CD4-positive, alpha-beta T cell treated with Interferon alpha-2 for 1 hour (primary cell): ENCODE results near the gene IMMP2L.
A peak's percentile ranks its signal among the peaks of the same experiment; 100 is the strongest.
"Not testable (repeated sequence)": the region's sequence is repeated elsewhere in the genome, so short reads cannot be mapped to it uniquely, and the experiment has no call there.

Source experiments
- DNase-seq, 2 donors: peaks; one replicate each; pipeline ENCODE4 v3.0.0-alpha.2; 2020 to 2022

Gene IMMP2L

DNA sequence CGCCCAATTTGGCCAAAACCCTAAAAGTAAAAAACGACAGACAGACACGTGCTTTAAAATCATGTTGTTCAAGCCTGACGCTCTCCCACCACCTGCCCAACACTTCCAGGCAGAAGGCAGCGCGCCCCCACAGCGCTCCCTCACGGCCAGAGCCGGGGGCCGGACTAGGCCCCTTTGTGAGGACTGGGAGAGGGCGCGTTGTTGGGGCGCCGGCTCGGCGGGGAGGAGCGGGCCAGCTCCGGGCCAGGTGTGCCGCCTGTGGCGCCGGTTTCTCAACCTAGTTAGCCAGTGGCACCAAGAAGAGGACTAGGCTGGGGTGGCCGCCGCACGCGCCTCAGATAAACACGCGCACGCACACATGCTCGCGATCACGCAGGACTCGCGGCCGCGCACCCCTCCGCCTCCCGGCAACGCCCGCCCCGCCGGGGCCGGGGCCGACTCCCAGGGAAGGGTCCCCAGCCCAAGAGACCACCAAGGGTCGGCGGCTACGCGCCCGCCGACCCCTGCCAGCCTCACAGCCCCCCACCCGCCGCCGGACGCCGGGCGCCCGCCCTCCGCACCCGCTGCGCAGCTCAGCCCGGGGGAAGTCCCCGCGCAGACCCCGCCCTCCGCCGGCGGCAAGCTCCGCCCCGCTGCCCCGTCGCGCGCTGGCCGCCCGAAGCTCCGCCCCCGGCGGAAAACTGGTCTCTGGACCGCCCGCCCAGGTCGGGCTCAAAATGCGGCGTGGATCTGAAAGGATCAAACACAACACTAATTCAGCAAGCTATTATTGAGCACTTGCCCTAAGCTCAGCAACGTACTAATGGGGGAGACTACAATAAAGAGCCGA, at the start of gene IMMP2L:
Gene IMMP2L (minus strand): TSS at position 589 of the 829 bp plus-strand sequence.
- DNase-seq, result peak; percentile 87 to 94

DNA sequence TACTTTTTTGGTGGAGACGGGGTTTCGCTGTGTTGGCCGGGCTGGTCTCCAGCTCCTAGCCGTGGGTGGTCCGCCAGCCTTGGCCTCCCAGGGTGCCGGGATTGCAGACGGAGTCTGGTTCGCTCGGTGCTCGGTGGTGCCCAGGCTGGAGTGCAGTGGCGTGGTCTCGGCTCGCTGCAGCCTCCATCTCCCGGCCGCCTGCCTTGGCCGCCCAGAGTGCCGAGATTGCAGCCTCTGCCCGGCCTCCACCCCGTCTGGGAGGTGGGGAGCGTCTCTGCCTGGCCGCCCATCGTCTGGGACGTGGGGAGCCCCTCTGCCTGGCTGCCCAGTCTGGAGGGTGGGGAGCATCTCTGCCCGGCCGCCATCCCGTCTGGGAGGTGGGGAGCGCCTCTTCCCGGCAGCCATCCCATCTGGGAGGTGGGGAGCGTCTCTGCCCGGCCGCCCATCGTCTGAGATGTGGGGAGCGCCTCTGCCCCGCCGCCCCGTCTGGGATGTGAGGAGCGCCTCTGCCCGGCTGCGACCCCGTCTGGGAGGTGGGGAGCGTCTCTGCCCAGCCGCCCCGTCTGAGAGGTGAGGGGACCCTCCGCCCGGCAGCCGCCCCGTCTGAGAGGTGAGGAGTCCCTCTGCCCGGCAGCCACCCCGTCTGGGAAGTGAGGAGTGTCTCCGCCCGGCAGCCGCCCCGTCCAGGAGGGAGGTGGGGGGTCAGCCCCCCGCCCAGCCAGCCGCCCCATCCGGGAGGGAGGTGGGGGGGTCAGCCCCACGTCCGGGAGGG, 47.4 kb upstream of the IMMP2L start:
- DNase-seq, result not testable (repeated sequence)

DNA sequence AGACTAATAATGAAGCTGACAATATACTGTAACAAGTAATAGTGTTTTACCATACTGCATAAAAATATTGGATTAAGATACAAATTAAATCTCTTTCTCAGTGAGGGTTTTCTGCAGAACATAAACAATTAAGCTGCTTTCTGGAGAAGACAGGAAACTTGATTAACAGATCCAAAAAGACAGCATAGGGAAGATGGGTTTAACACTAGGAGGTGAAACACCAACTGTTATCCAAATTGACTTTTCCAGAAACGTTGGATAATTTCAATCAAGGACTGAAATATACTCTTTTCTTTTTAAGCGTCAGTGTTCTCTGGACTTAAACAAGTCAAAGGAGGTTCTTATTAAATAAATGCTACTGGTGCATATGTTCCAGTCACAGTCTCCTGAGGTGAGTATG, 45.3 kb upstream of the IMMP2L start:
- DNase-seq, result no peak

DNA sequence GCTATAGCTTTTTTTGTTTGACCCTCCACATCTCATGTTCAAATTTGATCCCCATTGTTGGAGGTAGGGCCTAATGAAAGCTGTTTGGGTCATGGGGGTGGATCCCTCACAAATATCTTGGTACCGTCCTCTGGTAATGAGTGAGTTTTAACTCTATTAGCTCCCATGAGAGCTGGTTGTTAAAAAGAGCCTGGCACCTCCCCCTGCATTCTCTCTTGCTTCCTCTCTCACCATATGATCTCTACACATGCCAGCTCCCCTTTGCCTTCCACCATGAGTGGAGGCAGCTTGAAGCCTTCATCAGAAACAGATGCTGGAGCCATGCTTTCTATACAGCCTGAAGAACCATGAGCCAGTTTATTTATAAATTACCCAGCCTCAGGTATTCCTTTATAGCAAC, 43.0 kb upstream of the IMMP2L start:
- DNase-seq, result no peak

DNA sequence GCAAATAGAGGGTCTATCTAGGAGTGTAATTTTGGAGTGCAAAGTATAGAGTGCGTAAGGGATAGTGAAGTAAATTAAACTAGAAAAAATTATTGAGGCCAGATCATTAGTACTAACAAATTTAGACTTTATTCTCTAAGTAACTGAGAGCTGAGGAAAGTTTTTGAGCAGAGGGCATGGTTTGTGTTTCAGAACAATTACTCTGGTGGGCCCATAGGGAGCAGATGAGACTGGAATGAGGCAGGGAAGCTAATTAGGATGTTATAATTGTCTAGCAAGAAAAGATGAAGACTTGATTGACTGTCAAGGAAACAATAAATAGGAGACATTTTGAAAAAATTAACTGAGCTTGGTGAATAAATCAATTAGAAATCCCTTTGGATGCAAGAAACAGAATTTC, 37.8 kb upstream of the IMMP2L start:
- no peak for DNase-seq

DNA sequence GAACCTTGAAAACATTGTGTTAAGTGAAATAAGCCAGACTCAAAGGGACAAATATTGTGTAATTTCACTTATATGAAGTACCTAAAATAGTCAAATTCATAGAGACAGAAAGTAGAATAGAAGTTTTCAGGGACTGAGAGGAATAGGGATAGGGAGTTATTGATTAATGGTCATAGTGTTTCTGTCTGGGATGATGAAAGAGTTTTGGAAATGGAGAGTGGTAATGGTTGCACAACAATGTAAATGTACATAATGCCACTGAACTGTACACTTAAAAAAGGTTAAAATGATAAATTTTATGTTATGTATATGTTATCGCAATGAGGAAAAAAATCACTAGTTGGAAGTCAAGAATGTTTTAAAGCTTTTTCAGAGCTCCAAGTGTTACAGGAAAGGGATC, 33.5 kb upstream of the IMMP2L start:
- DNase-seq, result no peak

DNA sequence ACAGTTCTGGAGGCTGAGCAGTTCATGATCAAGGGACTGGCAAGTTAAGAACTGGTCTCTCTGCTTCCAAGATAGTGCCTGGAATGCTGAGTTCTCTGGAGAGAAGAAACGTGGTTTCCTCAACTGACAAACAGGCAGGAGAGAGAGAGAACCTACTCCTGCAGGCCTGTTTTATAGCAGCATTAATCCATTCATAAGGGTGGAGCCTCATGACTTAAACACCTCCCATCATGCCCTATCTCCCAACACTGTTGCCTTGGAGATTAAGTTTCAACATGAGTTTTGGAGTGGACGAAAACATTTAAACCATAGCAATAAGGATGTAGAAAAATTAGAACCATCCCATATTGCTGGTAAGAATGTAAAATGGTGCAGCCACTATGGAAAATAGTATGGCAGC, 32.3 kb upstream of the IMMP2L start:
- no peak for DNase-seq

DNA sequence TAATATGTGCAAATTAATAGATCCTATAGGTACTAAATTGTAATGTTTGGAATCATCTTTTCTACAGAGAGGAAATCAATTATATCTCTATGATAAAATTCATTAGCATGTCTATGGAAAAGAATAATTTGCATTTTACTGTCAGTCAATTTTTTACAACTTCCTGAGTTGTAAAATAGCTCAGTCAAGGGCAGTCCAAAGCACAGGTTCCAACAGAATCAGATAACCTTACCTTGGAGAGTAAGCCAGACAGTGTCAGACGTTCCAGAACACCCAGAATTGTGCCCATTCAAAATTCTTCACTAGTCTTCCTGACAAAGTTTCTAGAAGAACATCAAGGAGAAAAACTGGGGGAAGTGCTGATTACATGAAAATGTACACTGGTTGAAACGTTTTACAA, 31.1 kb upstream of the IMMP2L start:
- DNase-seq, result no peak

DNA sequence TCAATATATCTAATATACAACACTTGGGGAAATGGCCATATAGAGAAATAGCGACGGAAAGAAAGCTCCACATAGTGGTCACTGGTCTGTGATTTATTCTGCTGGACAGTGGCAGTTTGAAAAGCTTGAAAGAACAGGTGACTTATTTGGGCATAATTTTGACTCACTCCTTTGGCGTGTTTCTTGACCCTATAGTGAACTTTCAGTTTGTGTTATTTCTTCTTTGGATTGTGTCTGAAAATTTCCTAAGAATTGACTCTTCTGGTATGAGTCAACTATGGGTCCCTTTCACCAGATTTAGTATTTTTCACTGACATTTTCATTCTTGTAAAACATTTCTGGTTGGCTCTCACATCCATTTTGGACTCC, 25.8 kb upstream of the IMMP2L start:
- DNase-seq, result no peak

DNA sequence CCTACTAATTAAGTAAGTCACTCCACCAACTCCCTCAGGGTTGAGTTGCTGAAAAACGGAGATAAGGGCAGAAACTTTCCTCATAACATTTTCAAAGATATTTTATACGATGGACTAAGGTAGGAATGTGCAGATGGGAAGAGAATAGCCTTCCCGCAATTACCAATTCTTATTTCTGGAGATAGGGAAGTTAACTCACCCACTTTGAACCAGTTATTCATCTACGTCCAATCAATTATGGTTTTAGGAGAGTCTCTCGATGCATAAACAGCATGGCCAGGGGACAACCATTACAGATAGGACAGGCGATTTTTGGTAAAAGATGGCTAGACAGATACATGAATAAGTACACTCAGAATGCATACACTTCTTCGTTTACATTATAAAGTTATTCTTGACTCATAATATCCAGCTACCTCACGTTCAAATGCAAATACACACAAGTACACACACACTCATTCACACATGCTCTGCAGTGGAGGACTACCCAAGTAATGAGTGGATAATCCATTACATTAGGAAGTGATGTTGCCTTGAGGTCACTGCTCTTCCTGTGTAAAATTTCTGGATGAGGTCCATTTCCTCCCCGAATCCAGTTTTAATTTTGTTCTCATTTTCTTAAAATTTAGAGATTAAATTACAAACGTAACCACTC, 25.2 kb upstream of the IMMP2L start:
- no peak for DNase-seq

DNA sequence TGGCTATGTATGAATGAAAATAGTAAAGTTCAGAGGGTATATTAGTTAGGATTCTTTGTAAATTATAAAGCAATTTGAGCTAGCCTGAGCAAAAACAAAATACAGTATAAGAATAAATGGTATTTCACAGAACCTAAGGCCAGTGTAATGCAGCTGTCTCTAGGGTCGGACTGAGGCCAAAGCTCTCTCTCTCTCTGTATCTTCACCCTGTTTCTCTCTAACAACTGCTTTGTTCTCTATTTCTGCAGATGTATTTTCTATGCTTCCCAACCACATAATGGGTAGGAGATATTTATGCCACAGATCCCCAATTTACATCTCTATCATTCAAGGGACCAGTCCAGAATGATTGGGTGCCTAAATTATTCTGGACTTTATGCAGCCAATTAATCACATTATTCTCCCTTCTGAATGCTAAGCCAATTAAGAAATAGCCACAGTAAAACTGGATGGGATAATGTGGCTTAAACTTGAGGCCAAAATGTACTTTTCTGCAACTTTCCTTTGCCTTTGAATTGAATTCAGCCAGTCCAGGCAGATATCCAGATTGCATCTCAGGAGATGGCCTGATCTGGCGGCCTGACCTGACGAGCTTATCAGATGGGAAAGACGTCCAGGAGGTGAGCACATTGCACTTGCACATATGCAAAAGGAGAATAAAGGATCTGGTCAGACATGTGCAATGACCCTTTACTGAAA, 24.6 kb upstream of the IMMP2L start:
- DNase-seq, result no peak

DNA sequence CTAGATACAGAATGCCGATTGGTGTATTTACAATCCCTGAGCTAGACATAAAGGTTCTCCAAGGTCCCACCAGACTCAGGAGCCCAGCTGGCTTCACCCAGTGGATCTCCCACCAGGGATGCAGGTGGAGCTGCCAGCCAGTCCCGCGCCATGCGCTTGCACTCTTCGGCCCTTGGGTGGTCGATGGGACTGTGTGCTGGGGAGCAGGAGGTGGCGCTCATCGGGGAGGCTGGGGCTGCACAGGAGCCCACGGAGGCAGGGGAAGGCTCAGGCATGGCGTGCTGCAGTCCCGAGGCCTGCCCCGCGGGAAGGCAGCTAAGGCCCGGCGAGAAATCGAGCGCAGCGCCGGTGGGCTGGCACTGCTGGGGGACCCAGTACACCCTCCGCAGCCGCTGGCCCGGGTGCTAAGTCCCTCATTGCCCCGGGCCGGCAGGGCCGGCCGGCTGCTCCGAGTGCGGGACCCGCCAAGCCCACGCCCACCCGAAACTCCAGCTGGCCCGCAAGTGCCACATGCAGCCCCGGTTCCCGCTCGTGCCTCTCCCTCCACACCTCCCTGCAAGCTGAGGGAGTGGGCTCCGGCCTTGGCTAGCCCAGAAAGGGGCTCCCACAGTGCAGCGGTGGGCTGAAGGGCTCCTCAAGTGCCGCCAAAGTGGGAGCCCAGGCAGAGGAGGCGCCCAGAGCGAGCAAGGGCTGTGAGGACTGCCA, 19.6 kb upstream of the IMMP2L start:
- not testable (repeated sequence) for DNase-seq

DNA sequence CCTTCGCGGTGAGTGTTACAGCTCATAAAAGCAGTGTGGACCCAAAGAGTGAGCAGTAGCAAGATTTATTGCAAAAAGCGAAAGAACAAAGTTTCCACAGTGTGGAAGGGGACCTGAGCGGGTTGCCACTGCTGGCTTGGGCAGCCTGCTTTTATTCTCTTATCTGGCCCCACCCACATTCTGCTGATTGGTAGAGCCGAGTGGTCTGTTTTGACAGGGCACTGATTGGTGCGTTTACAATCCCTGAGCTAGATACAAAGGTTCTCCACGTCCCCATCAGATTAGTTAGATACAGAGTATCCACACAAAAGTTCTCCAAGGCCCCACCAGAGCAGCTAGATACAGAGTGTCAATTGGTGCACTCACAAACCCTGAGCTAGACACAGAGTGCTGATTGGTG, 18.9 kb upstream of the IMMP2L start:
- DNase-seq, result not testable (repeated sequence)

DNA sequence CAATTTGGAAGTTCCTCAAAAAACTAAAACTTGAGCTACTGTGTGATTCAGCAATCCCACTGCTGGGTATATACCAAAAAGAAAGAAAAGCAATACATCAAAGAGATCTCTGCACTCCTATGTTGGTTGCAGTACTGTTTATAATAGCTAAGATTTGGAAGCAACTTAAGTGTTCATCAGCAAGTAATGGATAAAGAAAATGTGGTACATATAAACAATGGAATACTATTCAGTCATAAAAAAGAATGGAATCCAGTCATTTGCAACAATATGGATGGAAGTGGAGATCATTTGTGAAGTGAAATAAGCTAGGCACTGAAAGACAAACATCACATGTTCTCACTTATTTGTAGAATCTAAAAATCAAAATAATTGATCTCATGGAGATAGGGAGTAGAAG, 16.5 kb upstream of the IMMP2L start:
- no peak for DNase-seq

DNA sequence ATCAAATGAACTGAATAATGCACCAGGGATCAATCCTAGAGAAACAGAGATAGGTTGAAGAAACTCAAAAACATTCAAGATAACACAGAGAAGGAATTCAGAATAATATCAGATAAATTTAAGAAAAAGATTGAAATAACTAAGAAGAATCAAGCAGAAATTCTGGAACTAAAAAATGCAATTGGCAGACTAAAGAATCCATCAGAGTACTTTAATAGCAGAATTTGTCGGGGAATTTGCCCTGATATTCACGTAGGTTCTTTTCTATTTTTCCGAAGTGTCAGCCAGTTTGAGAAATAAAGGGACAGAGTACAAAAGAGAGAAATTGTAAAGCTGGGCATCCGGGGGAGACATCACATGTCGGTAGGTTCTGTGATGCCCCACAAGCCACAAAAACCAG, 9.4 kb upstream of the IMMP2L start:
- DNase-seq, result no peak

DNA sequence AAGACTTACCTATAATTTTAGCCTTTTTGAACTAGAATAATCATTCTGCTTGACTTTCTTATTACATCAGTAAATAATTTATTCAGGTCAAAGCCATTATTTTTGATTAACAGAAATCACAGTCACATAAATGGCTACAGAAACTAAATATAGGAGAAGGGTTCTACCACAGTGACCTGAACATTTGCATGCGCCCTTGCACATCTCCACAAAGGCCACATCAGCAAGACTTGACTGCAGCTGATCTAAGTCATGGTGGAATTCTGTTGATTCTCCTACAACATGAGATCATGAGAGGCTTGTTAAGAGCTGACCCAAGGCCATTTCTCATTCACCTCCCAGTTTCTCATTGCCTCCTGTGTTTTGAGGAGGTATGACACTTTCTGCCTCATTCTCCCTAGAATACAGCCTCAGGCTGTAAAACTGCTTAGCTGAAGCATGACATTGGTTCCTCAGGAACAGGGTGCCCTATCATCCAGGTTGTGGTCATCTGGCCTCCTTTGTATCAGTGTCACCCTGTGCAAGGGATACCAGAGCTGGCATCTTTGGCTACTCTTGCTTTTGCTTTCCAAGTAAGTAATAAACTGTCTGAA, 6.7 kb upstream of the IMMP2L start:
- DNase-seq, result no peak

DNA sequence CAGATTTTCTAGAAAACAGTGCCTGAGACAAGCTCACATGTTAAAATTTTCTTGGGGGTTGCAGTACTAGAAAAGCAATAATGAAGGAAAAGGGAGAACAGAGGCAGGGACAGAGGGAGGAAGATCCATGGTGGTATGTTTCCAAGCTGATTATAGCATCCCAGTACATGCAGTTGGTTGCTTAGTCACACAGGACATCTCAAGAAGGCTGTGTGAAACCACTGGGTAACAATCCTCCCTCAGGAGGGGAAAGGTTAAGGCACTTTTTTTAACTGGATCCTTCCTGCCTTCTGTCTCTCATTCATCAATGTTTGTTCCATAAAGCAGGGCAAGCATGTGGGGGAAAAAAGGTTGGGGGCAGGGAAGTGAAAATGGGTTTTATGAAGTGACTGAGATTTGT, 6.1 kb upstream of the IMMP2L start:
- DNase-seq, result no peak

DNA sequence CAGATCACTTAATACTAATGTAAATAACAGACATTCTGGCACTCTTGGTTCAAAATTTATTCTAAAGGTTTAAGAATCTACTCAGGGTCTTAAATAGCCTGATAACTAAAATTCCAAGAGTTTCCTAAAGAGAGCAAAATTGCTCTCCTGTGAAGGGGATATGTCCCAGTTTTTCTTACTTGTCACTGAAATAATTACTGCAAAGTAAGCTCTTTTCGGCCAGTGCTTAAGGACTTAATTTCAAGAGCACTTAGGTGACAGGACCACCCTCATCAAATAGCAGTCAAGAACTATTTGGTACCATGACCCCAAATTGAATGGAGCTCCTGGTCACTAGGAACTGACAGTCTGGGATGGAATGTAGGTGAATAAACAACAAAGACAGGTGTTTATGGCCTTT, 1.8 kb upstream of the IMMP2L start:
- DNase-seq, result no peak

DNA sequence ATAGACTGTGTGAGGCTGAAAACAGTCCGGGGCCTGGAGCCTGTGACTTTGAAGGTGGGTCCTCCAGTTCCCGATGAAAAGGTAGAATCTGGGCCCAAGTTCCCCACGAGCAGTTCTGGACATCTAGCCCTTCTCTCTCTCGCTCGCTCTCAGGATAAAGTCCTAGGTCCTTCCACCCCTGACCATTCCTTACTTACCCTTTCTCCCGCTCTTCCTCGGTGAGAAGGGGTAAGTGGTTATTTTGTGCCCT, 713 bp downstream of the IMMP2L start:
- no peak for DNase-seq

DNA sequence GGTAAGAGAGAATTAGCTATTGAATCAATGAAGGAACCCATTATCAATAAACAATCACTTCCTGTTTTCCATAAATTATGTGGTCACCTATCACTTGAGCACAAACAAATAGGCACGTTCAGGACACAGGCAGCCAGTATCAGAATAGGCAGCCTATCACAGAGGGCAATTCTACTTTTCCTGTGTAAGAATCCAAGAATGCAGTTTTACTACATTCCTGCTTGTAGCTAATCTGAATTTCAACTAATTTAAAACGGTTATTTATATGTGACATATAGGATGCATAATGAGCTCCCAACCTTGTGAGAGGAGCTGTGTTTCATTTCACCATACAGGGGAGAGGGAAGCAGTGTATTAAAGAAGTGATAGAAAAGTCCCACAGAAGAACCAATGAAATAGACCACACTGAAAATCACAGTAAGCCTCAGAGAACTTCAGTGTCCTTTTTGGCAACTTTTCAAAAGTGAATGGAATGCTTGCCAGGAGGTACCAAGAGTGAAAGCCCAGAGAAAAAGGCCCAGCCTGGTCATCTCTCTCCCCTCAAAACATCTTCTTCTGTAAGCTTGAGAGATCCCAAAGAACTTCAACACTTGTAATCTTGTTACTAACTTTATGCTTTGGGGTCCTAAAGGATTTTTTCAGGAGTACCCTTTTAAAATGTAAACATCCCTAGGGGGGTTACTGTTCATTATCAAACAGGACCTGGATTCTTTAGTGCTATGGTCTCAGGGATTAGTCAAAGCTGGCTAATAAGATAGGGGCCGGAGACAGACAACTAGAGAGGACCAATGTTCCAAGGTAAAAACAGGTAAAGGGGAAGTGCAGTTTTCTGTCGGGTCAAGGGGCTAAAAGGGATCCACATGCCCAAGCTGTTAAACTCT, 1.3 kb downstream of the IMMP2L start:
- DNase-seq, result no peak

DNA sequence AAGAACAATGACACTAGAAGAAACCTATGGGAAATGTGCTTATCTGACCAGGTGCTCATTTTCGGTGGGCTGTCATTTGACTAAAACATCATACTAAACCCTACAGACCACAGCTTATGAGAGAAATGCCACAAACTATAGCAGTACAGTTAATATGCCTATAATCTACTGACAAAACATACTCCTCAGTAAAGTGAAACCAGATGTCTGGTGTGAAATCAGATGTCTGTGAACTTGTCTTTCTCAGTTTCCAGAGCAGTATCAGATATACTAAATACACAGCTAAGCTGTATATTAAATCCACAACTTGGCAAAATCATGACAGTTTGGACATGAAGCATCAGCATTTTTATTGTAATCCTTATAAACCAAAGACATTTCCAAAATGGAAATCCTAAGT, 3.3 kb downstream of the IMMP2L start:
- no peak for DNase-seq

DNA sequence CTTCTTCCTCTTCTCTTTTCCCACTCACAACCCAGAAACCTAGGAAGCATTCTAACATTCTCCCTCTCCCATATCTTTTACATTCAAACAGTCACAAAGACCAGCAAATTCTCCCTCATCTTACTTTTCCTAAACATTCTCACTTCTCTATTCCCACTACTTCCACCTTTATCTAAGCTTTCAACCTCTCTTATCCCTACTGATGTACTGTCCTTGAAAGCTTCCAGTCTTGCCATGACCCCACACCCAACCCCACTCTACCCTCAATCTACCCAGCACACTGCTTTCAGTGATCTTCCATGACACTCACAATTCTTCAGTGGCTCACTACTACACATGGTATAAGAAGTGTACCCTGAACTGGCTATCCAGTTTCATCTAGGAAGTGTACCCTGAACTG, 5.3 kb downstream of the IMMP2L start:
- DNase-seq, result no peak
